ENCODE measurements around the gene TMEM150A.
A peak's percentile ranks its signal among the peaks of the same experiment; 100 is the strongest.
"Not testable (repeated sequence)": the region's sequence is repeated elsewhere in the genome, so short reads cannot be mapped to it uniquely, and the experiment has no call there.

TMEM150A gene

DNA sequence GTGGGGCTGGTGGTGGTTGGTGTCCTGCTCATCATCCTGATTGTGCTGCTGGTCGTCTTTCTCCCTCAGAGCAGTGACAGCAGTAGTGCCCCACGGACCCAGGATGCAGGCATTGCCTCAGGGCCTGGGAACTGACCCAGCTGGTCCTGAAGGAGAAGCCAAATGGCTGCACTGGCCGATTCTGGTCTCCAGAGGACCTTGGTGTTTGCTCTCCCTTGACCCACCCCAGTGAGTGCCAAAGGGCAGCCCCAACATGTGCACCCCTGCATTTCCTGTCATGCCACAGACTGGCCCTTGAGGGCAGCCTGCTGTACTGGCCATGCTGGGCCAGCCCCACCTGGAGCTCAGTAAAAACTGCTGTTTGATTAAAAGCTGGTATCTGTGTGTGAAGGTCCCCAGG, 9.5 kb downstream of the TMEM150A start:
- no peak for DNase-seq (ENCODE audit: low spot score)

DNA sequence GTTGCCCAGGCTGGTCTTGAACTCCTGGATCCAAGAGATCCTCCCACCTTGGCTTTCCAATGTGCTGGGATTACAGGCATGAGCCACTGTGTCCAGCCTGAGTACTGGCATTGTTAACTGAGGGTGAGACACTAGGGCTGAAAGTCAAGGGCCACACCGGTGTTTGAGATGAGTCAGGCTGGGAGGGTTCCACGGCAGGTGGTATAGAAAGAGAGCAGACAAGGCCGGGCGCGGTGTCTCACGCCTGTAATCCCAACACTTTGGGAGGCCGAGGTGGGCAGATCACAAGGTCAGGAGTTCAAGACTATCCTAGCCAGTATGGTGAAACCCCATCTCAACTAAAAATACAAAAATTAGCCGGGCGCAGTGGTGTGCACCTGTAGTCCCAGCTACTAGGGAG, 10.2 kb downstream of the TMEM150A start:
- DNase-seq (ENCODE audit: low spot score), result not testable (repeated sequence)

DNA sequence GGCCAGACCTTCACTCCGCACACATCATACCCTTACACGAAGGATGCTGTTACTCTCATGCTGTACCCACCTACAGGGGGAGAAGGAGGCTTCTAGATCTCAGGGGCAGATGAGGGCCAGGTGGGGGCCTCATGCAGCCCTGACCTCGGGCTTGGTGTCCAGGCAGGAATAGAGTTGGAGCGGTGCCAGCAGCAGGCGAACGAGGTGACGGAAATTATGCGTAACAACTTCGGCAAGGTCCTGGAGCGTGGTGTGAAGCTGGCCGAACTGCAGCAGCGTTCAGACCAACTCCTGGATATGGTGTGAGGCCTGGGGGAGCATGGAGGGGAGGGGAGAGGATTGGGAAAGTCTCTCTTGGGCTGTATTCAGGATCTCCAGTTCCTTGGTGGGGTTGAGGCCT, 10.9 kb downstream of the TMEM150A start:
- DNase-seq (ENCODE audit: low spot score), result no peak

DNA sequence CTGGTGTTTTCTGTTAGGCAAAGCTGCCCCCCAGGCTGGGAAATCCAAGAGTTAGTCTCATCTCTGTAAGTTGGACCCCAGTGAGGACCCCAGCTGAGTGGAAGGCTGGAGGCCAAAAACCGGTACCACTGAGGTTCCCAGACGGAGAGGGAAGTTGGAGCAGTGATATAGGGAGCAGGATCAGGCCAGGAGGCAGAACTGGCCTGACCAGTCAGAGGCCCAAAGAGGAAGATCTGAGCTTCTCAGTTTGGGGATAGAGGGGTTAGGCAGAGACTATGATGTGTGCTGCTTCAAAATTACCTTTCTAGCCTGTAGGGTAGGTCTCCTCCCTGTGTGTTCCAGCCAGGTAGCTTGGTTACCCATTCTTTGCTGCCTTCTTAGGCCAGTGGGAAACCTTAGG, 11.5 kb downstream of the TMEM150A start:
- no peak for DNase-seq (ENCODE audit: low spot score)

DNA sequence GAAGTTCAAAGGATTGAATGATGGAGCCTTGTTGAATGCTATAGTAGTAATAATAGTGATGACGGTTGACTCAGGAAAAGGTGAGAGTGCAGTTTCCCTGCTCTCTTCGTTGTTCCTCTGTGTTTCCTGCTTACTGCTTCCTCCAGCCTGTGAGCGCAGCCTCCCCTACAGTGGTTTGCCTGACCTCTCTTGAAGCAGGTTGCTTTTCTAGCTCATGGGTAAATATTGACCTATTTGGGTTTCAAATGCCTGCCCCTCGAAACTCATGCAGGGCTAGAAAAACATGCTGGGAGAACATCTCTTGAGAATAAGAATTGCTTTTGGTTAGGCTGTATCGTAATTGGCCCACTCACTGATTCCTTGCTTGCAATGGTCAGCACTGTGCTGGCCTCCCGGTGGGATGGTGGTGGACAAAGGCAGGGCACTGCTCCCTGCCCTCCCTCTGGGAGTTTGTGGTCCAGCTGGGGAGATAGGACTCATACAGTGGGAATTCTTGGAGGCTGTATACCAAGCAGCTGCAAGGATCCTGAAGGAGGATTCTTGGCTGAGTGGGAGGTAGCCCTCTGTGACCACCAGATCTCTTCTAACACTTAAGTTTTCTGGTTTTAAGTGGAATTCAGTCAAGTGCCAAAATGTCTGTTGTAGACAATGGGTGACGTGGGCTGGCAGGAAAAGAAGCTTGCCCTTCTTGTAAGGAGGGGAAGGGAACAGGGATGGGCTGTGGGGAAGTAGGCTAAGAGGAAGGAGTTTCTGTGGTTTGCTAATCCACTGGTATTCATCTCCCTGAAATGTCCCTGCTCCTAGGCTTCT, 12.3 kb downstream of the TMEM150A start:
- DNase-seq (ENCODE audit: low spot score), result peak; percentile 84

DNA sequence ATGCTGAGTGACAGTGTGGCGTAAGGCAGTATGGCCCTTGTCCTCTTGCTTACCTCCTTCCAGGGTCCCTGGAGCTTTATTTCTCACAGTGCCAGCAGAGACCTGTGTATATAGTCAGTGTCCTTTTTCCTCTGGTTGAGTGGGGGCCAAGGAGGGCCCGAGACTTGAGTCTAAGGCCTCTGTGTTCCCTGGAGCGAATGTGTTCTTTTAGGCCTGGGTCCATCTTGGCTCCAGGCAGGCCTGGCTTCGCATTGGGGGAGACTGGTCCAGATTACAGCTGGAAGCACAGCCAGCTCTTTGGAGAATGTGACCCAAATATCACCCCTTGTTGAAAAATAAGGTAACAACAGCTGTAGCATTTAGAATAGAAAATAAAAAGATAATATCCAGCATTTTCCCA, 13.3 kb downstream of the TMEM150A start:
- DNase-seq (ENCODE audit: low spot score), result no peak

DNA sequence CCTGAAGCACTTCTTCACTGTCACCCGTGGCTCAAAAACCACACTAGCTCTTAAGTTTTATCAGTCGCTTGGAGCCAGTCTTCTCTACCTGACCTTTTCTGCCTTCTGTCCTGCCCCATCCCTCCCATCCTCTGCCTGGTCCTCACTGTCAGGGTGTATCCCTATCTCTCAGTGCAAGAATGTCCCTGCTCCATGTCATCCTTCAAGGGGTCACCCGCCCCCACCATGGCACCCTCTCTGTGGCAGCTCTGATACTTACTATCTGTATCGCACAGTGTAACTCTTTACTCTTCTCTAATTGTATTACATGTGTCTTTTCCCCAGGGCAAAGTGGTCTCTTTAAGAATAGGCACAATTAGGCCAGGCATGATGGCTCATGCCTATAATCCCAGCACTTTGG, 13.9 kb downstream of the TMEM150A start:
- DNase-seq (ENCODE audit: low spot score), result no peak

DNA sequence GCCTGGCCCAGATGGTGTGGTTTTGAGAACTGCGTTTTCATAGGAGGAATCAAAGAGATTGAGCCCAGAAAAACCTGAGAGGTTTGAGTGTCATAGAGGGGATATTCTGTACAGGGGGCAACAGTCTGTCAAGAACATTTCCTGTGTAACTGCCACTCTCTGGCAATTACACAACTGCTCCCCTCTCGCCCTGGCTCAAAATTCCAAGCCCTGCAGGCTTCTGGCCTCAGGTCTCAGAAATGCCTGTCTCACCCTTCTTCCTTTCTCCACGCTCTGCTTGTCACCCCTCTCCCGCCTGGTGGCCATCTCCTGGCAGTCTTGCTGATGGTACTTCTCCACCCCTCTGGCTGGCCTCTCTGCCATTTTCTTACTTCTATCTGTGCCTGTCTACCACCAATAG, 14.3 kb downstream of the TMEM150A start:
- DNase-seq (ENCODE audit: low spot score), result no peak

DNA sequence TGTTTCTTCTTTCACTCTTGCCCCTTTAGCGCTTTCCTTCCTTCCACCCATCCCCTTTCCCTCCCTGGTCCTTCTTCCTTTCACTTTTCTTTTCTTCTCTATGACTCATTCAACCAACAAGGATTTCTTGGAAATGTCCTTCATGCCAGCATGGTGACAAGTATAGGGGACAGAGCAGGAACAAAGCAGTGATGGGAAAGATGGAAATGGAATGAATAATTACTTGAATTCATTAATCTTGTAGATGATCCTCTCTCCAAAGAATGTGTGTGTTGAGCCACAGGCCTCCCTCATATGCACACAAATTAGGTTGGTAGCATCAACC, 16.8 kb downstream of the TMEM150A start:
- DNase-seq (ENCODE audit: low spot score), result peak; percentile 69

DNA sequence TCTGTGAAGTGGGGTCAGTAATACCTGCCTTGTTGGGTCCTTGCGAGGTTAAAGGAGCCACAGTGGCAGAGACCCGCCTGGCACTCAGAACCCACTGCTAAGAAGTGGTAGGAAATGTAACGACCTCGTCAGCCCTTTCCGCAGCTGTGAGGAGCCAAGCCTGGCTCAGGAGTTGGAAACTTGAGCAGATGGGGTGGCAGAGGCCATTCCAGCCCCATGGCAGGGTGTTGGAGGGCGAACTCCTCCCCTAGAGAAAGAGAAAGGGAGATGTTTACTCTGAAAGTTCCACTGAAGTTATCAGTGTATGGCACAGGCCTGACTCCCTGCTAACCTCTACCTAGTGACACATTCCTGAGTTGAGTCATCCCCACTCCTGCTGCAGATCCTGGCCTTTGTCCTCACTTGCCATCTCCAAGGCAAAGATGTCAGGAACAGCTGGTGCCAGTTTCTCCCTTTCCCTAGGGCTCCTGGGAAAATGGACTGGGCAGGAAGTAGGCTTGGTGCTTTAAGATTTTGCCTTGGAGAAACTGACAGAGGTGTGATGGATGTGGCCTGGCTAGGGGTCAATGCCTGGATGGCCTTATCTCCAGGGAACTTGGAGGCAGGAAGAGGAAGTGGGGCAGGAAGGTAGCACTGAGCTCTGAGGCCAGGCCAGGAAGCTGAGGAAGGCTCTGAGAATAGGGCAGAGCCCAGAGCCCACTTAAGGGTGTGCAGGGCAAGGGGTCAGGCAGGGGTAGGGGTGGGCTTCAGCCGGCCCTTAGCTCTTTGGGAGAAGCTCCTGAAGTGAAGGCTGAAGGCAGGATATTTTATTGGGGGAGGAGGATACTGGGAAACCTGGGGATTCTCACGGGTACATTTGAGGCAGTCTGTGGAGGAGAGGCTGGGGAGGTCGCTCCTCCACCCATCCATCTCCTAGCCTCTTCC, 17.4 kb downstream of the TMEM150A start:
- DNase-seq (ENCODE audit: low spot score), result peak; percentile 67

DNA sequence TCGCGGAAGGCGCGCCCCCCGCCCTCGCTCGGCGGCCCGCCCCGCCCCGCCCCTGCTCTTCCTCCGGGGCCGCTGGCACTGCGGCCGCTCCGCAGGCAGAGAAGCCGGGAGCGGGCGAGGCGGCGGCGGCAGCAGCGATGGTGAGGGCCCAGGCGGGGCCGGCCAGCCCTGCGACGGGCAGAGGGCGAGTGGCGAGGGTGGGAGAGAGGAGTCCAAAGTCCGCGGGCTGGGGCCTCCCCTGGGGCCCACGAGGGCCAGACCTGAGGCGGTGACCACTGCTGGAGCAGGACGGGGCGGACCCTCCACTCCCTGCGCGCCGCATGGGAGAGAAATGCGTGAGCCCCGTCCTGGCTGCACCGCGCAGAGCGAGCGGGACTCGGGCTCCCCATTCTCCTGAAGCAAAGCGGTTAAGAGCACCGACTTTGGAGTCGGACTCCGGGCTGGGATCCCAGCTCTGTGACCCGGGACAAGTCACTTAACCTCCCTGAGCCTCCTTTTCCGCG, 18.1 kb downstream of the TMEM150A start, which contains the start of gene VAMP5:
Gene VAMP5 (plus strand): TSS at position 78 of the 503 bp plus-strand sequence. CDS start 60 bp downstream, at position 138.
- DNase-seq (ENCODE audit: low spot score), result peak; percentile 80

DNA sequence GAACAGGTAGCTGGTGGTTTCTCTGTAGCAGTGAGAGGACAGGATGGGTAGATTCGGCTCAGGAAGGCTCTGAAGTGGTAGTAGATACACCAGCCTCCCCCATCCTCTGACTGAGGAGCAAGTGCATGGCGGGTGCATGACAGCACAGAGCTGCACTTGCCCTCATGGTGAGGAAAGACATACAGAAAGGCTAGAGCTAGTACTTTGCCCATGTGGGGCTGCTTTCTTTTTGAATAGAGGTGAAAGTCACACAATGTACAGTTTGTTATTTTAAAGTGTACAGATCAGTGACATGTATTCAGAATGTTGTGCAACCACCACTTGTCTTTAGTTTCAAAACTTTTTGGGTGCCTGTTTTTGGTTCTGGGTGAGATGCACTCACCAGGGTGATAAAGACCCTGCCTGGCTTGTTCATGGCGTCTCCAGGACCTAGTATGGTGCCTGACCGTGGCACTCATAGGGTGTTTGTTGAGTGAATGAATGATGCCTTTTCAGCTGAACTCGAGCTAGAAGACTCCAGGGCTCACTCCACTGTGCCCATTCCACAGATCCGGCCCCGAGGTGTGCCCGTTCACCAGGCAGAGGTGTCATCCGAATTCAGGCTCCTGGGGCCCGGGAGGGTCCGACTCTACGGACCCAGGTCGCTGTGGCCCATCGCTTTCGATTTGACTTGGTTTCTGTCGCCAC, 18.7 kb downstream of the TMEM150A start:
- no peak for DNase-seq (ENCODE audit: low spot score)

DNA sequence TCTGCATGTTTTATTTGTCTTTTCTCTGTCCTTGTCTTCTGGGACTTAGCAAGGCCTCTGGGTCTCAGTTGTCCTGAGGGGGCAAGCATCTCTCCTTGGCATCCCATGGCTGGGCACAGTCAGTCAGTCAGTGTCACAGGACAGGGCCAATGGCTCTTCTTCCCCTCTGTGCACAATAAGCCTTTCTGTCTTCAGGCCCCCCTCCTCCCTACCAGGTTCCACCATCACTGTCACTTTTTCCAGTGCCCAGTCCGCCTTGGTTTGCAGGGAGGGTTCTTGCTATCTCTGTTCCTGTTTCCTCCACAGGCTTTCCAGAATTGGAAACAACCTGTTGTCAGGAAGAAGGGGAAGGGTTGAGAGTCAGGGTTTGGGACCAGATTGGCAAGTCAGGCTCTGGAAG, 20.0 kb downstream of the TMEM150A start:
- DNase-seq (ENCODE audit: low spot score), result no peak

DNA sequence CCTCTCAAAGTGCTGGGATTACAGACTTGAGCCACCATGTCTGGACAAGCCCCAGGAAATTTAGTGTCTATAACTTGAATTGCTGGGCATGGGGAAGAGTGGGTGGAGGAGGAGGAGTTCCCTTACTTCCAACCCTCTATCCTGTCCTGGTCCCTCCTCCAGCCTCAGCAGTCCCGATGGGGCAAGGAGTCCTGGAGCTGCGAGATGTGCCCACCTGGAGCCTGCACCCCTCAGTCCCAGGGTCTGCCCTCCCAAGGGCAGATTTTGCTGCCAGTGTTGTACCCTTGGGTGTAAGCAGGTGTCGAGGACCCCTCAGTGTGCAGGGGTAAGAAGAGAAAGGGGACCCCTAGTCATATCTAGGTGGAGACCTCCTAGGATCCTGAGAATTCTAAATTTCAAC, 22.3 kb downstream of the TMEM150A start:
- DNase-seq (ENCODE audit: low spot score), result no peak

DNA sequence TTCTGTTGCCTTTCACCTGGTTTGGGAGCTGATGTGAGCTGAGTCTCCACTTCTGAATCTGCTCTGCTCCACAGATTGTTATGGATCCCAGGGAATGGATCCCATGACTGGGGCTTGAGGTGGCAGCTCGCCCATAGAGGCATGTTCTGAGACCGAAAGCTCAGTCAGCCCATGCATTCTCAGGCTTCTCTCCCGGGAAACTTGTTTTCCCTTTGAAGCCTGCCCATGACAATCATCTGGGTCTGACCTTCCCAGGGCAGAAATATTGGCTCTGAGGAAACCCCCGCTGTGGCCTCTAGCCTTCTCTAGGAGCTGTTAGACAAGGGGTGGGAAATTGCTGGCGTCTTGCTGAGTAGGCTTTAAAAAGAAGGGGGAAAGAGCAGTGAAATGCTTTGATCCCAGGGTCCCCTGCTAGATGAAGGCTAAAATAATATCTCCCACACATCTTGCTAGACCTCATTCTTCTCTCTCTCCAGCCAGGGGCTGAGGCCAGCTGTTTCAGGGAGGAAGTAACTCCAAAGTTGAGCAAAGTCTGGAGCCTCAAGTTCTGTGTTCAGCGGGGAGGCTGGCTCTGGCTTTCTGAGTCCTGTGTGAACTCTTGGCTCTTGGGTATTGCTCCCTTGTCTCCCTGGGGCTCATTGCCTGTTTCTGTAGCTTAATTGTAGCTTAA, 23.1 kb downstream of the TMEM150A start:
- DNase-seq (ENCODE audit: low spot score), result no peak

DNA sequence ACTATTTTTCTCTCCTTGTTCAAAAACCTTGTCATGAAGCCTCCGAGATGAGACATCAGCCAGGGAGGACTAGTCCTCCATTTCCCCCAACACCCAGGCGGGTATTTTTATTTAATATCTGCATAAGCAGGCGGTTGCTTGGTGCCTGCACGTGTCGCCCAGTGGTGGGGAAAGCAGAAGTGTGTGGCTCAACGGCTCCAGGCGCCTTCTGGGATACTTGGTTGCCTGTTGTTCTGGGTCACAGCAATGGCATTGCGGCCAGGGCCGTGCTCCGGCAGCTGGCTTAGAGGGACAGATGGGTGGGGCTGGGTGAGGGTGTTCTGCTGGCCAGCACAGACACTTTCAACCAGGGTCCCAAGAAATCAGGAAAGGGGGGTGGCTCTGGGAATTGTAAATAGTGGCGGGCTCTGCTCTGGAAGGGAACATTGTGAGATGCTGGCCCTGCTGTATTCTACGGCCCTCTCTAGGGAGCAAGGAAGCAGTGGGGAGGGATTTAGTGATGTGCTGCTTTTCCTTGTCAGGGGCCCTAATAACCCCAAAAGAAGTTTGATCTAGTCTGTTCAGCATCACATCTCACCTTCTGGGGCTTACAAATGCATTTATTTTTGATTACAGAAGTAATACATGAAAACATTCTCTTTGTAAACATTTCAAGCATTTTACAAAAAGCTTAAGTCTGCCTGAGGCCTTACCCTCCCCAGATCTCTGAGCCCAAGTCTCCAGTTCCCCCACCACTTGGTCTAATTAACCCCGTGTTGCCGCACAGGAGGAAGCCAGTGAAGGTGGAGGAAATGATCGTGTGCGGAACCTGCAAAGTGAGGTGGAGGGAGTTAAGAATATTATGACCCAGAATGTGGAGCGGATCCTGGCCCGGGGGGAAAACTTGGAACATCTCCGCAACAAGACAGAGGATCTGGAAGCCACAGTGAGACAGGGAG, 24.0 kb downstream of the TMEM150A start:
- no peak for DNase-seq (ENCODE audit: low spot score)

DNA sequence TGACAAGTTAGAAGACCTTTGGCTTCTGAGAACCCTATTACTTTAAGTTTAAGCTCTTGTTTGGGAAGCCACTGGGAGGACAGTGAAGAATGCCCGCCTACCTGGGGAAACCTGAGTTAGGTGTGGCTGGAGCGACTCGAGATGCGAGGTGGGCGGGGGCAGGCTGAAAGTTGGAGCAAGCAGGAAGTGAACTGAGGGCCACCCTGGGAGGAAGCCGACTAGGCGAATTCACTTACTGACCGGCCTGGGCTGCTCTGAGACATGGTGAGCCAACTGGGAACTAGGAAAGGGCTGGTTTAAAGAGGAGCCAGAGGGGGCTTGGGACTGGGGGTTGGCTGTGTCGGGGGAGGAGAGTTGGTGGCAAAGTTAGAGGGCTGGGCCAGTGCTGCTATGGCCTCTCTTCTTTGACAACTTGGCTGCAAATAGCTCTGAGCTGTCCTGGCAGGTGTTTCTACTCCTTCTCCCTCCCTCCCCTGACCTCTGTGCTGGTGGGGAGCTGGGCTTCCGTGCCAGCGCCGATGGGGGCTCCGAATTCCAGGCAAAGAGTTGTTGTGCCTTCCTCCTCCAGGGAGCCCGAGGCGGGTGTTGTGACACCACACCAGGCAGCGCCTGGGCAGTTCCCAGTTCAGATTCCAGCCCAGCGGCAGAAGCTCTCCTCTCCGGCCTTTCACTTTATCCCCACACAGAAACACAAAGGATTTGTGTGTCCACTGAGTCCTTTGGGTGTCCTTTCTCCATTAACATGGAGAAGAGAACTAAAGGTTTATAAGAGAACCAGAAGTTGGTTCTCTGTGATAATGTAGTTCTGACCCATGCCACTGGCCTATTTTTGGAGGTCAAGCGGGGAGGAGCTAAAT, 24.9 kb downstream of the TMEM150A start, which contains the start of gene VAMP8:
Gene VAMP8 (plus strand): TSS at position 201 of the 857 bp plus-strand sequence. CDS start 61 bp downstream, at position 262.
- DNase-seq (ENCODE audit: low spot score), result no peak

DNA sequence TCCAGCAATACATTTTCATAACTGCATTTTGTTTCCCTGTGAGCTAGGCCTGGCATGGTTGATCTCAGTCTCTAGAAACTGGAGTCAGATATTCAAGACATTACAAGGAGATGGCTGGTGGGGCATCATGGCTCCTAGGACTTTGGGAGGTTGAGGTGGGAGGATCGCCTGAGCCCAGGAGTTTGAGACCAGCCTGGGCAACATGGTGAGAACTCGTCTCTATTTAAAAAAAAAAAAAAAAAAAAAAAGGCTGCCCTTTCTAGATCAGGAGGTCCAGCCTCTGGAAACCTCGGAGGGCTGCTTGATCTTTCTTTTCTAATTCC, 25.5 kb downstream of the TMEM150A start:
- no peak for DNase-seq (ENCODE audit: low spot score)

DNA sequence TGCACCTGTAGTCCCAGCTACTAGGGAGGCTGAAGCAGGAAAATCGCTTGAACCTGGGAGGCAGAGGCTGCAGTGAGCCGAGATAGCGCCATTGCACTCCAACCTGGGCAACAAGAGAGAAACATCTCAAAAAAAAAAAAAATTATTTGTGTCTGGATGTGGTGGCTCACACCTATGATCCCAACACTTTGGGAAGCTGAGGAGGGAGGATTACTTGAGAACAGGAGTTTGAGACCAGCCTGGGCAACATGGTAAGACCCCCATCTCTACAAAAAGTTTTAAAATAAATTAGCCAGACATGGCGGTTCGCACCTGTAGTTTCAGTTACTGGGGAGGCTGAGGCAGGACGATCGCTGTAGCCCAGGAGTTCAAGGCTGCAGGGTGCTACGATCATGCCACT, 26.8 kb downstream of the TMEM150A start:
- no peak for DNase-seq (ENCODE audit: low spot score)

DNA sequence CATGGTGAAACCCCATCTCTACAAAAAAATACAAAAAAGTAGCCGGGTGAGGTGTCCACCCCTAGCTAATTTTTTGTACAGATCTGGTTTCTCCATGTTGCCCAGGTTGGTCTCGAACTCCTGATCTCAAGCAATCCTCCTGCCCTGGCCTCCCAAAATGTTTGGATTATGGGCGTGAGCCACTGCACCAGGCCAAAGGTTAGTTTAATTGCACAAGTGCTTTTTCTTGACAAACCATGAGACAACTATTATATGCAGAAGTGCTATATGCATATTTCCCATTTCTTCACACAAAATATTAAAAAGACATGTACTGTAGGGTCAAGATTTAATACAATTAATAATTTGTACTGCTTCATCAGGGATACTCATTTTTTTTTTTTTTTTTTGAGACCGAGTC, 36.2 kb downstream of the TMEM150A start:
- DNase-seq (ENCODE audit: low spot score), result no peak
